ENCODE results near the gene VASP.

VASP gene

DNA sequence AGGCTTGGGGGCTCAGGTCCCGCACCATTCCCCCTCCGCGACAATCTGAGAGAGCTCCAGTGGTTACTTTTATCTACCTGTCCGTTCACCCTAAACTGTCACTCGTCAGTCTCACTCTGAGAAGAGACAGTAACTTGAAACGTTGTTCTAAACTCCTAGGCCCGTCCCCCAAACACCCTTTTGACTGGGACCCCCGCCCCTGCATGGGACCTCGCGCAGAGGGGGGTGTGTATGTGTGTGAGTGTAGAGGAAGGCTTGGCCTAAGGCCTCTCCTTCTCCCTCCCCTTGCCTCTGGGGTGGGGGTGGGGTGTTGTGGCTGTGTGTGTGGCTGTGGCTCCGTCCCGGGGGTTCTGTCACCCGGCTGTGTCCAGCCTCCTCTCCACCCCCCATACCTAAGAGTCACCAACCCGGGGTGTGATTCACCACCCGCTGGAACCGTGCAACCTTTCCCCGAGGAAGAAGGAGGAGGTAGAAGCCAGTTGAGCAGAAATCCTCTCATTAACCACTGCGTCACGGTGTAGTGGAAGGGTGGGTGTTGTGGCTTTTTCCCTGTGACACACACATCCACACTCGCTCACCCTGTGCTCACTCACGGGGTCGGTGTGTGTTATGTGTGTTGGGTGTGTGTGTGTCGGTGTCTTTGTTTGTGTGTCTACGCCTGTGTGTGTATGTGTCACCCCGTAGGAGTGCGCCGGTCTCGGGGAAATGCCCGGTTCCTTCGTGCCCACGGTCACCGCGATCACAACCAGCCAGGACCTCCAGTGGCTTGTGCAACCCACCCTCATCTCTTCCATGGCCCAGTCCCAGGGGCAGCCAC, 37.1 kb upstream of the VASP start:
- DNase-seq (ENCODE audit: insufficient read length, low spot score): no peak
- FAIRE-seq: no peak
- no peak for TF ChIP-seq POLR2A (IDR thresholded peaks at IDR 0.05; ENCODE audit: low read depth, low read length)

DNA sequence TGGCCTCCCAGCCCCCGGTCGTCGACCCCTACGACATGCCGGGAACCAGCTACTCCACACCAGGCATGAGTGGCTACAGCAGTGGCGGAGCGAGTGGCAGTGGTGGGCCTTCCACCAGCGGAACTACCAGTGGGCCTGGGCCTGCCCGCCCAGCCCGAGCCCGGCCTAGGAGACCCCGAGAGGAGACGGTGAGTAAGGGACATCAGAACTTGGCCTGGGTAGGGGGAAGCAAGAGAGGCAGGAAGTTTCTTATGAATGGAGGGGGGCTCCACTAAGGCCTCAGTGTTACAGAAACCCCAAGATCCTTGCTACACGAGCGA, 36.6 kb upstream of the VASP start:
- no peak for FAIRE-seq
- no peak for DNase-seq (ENCODE audit: insufficient read length, low spot score)
- no peak for TF ChIP-seq POLR2A (IDR thresholded peaks at IDR 0.05; ENCODE audit: low read depth, low read length)

DNA sequence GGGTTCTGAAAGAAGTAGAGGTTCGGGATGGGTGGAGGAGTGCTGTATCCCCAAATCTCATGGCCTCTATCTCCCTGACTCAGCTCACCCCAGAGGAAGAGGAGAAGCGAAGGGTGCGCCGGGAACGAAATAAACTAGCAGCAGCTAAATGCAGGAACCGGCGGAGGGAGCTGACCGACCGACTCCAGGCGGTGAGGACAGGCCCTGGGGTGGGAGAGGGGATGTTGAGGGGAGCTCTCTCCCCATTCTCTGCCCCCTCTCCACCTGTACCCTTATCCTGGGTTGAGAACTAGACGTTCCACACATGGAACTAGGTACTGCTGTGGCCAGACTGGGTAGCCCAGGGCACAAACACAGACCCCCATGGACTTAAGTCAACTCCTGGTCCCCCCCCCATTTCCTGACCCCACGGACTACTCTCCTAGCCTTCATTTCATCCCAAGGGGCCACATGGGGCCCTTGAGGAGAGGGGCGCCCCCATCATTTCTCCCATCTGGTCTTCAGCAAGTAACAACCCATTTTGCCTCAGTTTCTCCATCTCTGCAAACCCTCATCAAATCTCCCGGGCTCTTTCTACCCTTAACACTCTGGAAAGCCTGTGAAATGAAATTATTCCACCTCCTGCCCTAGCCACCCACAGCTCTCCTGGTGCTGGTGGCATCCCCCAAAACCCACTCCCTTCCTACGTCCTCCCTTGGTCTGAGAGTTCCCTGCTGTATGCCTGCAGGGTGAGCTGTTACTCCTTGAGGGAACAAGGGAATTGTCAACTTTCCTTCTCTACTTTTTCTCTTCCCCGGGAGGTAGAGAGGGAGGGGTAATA, 36.0 kb upstream of the VASP start:
- FAIRE-seq: no peak
- no peak for DNase-seq (ENCODE audit: insufficient read length, low spot score)
- no peak for TF ChIP-seq POLR2A (IDR thresholded peaks at IDR 0.05; ENCODE audit: low read depth, low read length)

DNA sequence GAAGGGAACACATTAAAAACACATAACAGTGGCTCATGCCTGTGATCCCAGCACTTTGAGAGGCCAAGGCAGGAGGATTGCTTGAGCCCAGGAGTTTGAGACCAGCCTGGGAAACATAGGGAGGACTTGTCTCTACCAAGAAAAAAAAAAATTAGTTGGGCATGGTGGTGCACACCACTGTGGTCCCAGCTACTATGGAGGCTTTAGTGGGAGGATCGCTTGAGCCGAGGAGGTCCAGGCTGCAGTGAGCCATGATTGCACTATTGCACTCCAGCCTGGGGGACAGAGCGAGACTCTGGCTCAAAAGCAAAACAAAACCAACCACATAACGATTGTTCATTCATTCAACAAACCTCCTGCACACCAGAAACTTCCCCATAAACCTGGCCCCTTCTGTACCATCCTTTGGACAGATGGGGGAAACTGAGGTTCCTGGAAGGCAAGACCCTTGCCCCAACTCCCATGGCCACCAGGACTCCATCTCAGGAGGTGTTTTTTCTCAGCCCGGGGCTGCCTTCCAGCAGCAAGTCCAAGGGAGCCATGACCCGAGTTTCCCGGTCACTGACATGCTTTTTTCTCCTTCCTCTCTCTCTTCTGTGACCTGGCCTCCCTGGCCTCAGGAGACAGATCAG, 35.2 kb upstream of the VASP start:
- no peak for TF ChIP-seq POLR2A (IDR thresholded peaks at IDR 0.05; ENCODE audit: low read depth, low read length)
- DNase-seq (ENCODE audit: insufficient read length, low spot score) (no peak), FAIRE-seq (no peak)

DNA sequence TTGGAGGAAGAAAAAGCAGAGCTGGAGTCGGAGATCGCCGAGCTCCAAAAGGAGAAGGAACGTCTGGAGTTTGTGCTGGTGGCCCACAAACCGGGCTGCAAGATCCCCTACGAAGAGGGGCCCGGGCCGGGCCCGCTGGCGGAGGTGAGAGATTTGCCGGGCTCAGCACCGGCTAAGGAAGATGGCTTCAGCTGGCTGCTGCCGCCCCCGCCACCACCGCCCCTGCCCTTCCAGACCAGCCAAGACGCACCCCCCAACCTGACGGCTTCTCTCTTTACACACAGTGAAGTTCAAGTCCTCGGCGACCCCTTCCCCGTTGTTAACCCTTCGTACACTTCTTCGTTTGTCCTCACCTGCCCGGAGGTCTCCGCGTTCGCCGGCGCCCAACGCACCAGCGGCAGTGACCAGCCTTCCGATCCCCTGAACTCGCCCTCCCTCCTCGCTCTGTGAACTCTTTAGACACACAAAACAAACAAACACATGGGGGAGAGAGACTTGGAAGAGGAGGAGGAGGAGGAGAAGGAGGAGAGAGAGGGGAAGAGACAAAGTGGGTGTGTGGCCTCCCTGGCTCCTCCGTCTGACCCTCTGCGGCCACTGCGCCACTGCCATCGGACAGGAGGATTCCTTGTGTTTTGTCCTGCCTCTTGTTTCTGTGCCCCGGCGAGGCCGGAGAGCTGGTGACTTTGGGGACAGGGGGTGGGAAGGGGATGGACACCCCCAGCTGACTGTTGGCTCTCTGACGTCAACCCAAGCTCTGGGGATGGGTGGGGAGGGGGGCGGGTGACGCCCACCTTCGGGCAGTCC, 34.5 kb upstream of the VASP start:
- DNase-seq (ENCODE audit: insufficient read length, low spot score) (no peak), FAIRE-seq (no peak)
- TF ChIP-seq POLR2A (IDR thresholded peaks at IDR 0.05; ENCODE audit: low read depth, low read length): no peak

DNA sequence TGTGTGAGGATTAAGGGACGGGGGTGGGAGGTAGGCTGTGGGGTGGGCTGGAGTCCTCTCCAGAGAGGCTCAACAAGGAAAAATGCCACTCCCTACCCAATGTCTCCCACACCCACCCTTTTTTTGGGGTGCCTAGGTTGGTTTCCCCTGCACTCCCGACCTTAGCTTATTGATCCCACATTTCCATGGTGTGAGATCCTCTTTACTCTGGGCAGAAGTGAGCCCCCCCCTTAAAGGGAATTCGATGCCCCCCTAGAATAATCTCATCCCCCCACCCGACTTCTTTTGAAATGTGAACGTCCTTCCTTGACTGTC, 34.0 kb upstream of the VASP start:
- no peak for FAIRE-seq

DNA sequence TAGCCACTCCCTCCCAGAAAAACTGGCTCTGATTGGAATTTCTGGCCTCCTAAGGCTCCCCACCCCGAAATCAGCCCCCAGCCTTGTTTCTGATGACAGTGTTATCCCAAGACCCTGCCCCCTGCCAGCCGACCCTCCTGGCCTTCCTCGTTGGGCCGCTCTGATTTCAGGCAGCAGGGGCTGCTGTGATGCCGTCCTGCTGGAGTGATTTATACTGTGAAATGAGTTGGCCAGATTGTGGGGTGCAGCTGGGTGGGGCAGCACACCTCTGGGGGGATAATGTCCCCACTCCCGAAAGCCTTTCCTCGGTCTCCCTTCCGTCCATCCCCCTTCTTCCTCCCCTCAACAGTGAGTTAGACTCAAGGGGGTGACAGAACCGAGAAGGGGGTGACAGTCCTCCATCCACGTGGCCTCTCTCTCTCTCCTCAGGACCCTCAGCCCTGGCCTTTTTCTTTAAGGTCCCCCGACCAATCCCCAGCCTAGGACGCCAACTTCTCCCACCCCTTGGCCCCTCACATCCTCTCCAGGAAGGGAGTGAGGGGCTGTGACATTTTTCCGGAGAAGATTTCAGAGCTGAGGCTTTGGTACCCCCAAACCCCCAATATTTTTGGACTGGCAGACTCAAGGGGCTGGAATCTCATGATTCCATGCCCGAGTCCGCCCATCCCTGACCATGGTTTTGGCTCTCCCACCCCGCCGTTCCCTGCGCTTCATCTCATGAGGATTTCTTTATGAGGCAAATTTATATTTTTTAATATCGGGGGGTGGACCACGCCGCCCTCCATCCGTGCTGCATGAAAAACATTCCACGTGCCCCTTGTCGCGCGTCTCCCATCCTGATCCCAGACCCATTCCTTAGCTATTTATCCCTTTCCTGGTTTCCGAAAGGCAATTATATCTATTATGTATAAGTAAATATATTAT, 33.3 kb upstream of the VASP start:
- no peak for FAIRE-seq

More for the DNA sequence above, 34.0 kb upstream of the VASP start:
- TF ChIP-seq POLR2A (IDR thresholded peaks at IDR 0.05; ENCODE audit: low read depth, low read length): no peak
- no peak for DNase-seq (ENCODE audit: insufficient read length, low spot score)

DNA sequence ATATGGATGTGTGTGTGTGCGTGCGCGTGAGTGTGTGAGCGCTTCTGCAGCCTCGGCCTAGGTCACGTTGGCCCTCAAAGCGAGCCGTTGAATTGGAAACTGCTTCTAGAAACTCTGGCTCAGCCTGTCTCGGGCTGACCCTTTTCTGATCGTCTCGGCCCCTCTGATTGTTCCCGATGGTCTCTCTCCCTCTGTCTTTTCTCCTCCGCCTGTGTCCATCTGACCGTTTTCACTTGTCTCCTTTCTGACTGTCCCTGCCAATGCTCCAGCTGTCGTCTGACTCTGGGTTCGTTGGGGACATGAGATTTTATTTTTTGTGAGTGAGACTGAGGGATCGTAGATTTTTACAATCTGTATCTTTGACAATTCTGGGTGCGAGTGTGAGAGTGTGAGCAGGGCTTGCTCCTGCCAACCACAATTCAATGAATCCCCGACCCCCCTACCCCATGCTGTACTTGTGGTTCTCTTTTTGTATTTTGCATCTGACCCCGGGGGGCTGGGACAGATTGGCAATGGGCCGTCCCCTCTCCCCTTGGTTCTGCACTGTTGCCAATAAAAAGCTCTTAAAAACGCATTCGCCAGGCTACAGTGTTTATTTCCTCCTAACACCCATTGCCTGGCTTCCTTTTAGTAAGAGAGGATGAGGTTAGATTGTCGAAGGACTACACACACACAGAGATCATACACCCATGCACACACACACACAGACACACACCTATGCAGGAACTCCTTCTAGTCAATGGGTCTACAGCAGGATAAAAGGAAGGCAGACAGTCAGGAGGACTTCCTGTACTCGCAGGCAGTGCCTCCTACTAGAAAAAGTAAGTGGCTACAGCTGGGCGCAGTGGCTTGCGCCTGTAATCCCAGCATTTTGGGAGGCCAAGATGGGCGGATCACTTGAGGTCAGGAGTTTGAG, 32.4 kb upstream of the VASP start:
- FAIRE-seq (no peak), DNase-seq (ENCODE audit: insufficient read length, low spot score) (no peak)

More for the DNA sequence above, 33.3 kb upstream of the VASP start:
- TF ChIP-seq POLR2A (IDR thresholded peaks at IDR 0.05; ENCODE audit: low read depth, low read length): no peak
- no peak for DNase-seq (ENCODE audit: insufficient read length, low spot score)

DNA sequence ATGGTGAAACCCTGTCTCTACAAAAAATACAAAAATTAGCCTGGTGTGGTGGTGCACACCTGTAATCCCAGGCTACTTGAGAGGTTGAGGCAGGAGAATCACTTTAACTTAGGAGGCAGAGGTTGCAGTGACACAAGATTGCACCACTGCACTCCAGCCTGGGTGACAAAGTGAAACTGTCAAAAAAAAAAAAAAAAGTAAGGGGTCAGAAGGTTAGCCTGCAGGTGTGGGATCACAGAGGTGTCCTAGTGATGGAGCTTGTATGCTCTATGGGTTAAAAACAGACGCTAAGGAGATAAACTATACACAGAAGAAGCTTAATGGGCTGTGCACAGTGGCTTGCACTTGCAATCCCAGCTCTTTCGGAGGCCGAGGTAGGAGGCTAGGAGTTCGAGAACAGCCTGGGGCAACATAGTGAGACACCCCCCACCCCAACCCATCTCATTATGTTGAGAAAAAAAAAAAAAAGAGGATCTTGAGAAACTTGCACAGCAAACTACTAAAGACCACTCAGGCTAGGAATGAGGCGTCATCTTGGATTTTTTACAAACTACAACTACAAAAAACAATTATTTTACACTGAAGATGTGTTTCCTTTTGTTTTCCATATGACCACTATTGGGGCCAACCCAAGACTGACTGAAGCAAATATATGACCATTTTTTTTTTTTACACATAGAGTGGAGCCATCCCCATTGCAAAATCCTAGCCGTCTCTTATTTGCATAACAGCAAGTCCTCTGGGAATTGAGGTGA, 31.6 kb upstream of the VASP start:
- FAIRE-seq: no peak
- TF ChIP-seq POLR2A (IDR thresholded peaks at IDR 0.05; ENCODE audit: low read depth, low read length): no peak

More for the DNA sequence above, 32.4 kb upstream of the VASP start:
- no peak for TF ChIP-seq POLR2A (IDR thresholded peaks at IDR 0.05; ENCODE audit: low read depth, low read length)

DNA sequence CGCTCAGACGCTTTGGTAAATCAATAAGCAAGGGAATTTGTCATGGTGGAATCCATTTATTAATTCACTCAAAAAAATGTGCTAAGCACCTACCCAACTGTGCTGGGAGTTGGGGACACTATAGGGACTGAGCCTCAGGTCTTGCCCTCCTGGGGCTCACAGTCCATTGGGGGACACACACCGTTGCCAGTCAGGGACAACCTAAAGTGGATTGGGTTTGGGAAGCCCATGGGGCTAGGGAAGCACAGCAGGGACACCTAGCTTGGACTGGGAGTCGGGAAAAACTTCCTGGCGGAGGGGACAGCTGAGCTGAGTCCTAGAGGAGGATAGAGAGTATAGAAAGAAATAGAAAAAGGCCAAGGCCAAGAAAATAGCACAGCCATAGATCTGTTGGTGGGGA, 31.0 kb upstream of the VASP start:
- FAIRE-seq (no peak), DNase-seq (ENCODE audit: insufficient read length, low spot score) (no peak)
- TF ChIP-seq POLR2A (IDR thresholded peaks at IDR 0.05; ENCODE audit: low read depth, low read length): no peak

More for the DNA sequence above, 31.6 kb upstream of the VASP start:
- DNase-seq (ENCODE audit: insufficient read length, low spot score): no peak

DNA sequence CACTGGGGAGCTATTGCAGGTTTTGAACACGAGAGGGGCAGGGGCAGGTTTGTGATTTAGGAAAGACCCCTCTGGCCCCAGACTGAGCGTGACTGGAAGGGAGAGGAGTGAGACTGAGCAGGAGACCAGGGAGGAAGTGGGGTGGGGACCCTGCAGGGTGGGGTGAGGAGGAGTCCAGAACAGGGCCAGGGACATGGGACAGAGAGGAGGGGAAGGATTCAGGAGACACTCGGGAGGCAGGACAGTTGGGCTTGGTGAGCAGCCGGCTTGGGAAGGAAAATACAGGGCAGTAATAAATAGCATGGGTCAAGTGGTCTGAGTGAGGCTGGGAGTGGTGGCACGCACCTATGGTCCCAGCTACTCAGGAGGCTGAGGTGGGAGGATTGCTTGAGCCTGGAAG, 30.1 kb upstream of the VASP start:
- no peak for DNase-seq (ENCODE audit: insufficient read length, low spot score)
- FAIRE-seq: no peak
- TF ChIP-seq POLR2A (IDR thresholded peaks at IDR 0.05; ENCODE audit: low read depth, low read length): no peak

Measured in H54 (cell line).